HCT116 (cell line): Measurements from ENCODE around the gene DUSP28. TPM values are rescaled to one million over a fixed set of nuclear protein-coding genes. Genes with fewer than 3 reads are reported as not detected.

Experiments
- ATAC-seq: fragments of 200-7000 bp; cut with Tn5 transposase; 2 replicates; pipeline ENCODE4 v1.9.1; 2020; ENCODE audit warnings: mild to moderate bottlenecking, moderate library complexity
- BruUV-seq: library from RNA; stranded (reverse); fragments of 400-500 nt; replicated peaks from 2 replicates; lab custom pipeline; 2021; lab: Mats Ljungman, UMichigan
- CTCF ChIA-PET: fragments of 300-600 bp; sonication (Branson Sonifier 250); formaldehyde crosslinking; loops from one replicate; lab custom pipeline; 2021; ENCODE audit warnings: antibody characterized with exemption; lab: Charles Lee
- POLR2A ChIA-PET: fragments of 300-600, 350-600 bp; sonication (Branson Sonifier 250); formaldehyde crosslinking; loops from one replicate; lab custom pipeline; 2021; ENCODE audit warnings: antibody characterized with exemption; lab: Charles Lee
- RAD21 ChIA-PET, 2 experiments: fragments of 300-600 bp; sonication (Branson Sonifier 250); formaldehyde crosslinking; loops; one replicate each; lab custom pipeline; 2023; ENCODE audit warnings: low total read pairs in 2 of 2; ENCODE audit not compliant: uncharacterized antibody in 2 of 2, unreplicated experiment in 2 of 2, low non-redundant PET in 1 of 2; lab: Charles Lee
- DNase-seq: peaks from one replicate; pipeline ENCODE4 v3.0.0-alpha.2; 2010; ENCODE audit warnings: low read depth, low spot score
- H2AFZ ChIP-seq: fragments of 200-600 bp; shearing (Covaris generic), sonication (generic); 2 replicates; pipeline ENCODE4 v1.6.1; 2017; ENCODE audit warnings: low read depth, mixed run types, mixed read lengths, antibody characterized with exemption, low read length; ENCODE audit not compliant: poor library complexity, severe bottlenecking
- H3K27ac ChIP-seq: 2 replicates; pipeline ENCODE4 v1.5.1; 2012; ENCODE audit warnings: low read depth, low read length
- H3K27me3 ChIP-seq: fragments of 200-600 bp; sonication (generic); 2 replicates; pipeline ENCODE4 v1.6.1; 2016; ENCODE audit warnings: mixed run types, low read length, mixed read lengths; ENCODE audit not compliant: insufficient read depth
- H3K36me3 ChIP-seq, 2 experiments: fragments of 200-500 bp in 1 of 2; fragments of 200-600 bp in 1 of 2; sonication (Bioruptor generic) in 1 of 2; sonication (generic) in 1 of 2; 2 replicates each; pipeline versions ENCODE4 v1.5.1 to v1.6.1; 2014 to 2016; ENCODE audit warnings: low read length in 2 of 2, inconsistent platforms in 1 of 2, mixed read lengths in 1 of 2, mixed run types in 1 of 2; ENCODE audit not compliant: insufficient read depth in 2 of 2, control insufficient read depth in 1 of 2
- H3K4me1 ChIP-seq, 2 experiments: fragments of 200-600 bp in 1 of 2; sonication (generic) in 1 of 2; 2 replicates each; pipeline versions ENCODE4 v1.5.1 to v1.6.1; 2012 to 2017; ENCODE audit warnings: low read length in 2 of 2, inconsistent platforms in 1 of 2, mild to moderate bottlenecking in 1 of 2, mixed read lengths in 1 of 2, mixed run types in 1 of 2, moderate library complexity in 1 of 2; ENCODE audit not compliant: insufficient read depth in 2 of 2, control insufficient read depth in 1 of 2
- H3K4me2 ChIP-seq: fragments of 200-600 bp; sonication (generic); 2 replicates; pipeline ENCODE4 v1.6.1; 2017; ENCODE audit warnings: mixed run types, low read length, mixed read lengths
- H3K4me3 ChIP-seq, 2 experiments: fragments of 200-600 bp in 1 of 2; sonication (generic) in 1 of 2; replicated peaks in 1 of 2; 2 replicates each; pipeline ENCODE4 v1.5.1; 2011 to 2016; ENCODE audit warnings: low read length in 2 of 2, control low read depth in 1 of 2, low read depth in 1 of 2, mild to moderate bottlenecking in 1 of 2, mixed read lengths in 1 of 2, mixed run types in 1 of 2
- H3K79me2 ChIP-seq: fragments of 200-600 bp; sonication (generic); 2 replicates; pipeline ENCODE4 v1.6.1; 2017; ENCODE audit warnings: mild to moderate bottlenecking, mixed run types, low read length, moderate library complexity, mixed read lengths; ENCODE audit not compliant: insufficient read depth
- H3K9ac ChIP-seq: fragments of 200-600 bp; sonication (generic); 2 replicates; pipeline ENCODE4 v1.6.1; 2016; ENCODE audit warnings: low read length, mixed read lengths
- H3K9me2 ChIP-seq: fragments of 200-600 bp; sonication (generic), shearing (Covaris generic); 2 replicates; pipeline ENCODE4 v1.6.1; 2017; ENCODE audit warnings: mixed run types, mild to moderate bottlenecking, moderate library complexity; ENCODE audit not compliant: insufficient read depth
- H3K9me3 ChIP-seq, 2 experiments: fragments of 200-500 bp in 1 of 2; fragments of 200-600 bp in 1 of 2; sonication (Bioruptor generic) in 1 of 2; sonication (generic) in 1 of 2; 2 replicates each; pipeline ENCODE4 v1.6.1; 2014 to 2017; ENCODE audit warnings: low read length in 2 of 2, mixed read lengths in 2 of 2, inconsistent platforms in 1 of 2, low read depth in 1 of 2, mild to moderate bottlenecking in 1 of 2, mixed run types in 1 of 2, moderate library complexity in 1 of 2; ENCODE audit not compliant: control insufficient read depth in 1 of 2, insufficient read depth in 1 of 2
- H4K20me1 ChIP-seq: fragments of 200-600 bp; sonication (generic), shearing (Covaris generic); 2 replicates; pipeline ENCODE4 v1.6.1; 2017; ENCODE audit warnings: mixed run types, mild to moderate bottlenecking, moderate library complexity; ENCODE audit not compliant: insufficient read depth
- CEBPB ChIP-seq: IDR thresholded peaks from 2 replicates; pipeline ENCODE4 v1.6.1; 2012; ENCODE audit warnings: low read depth
- CTCF ChIP-seq, 3 experiments: fragments of 200-600 bp in 1 of 3; sonication (generic) in 1 of 3; IDR thresholded peaks in 2 of 3; conservative IDR thresholded peaks in 1 of 3; 2 replicates each; pipeline ENCODE4 v1.5.1; 2012 to 2017; ENCODE audit warnings: low read depth in 2 of 3, low read length in 2 of 3, antibody characterized with exemption in 1 of 3, borderline replicate concordance in 1 of 3, control low read depth in 1 of 3, mild to moderate bottlenecking in 1 of 3, mixed read lengths in 1 of 3, mixed run types in 1 of 3, moderate library complexity in 1 of 3; ENCODE audit not compliant: insufficient read depth in 1 of 3
- EZH2 ChIP-seq: fragments of 200-600 bp; sonication (generic); IDR thresholded peaks from 2 replicates; pipeline ENCODE4 v1.6.1; 2017; ENCODE audit warnings: antibody characterized with exemption, mixed run types
- EZH2phosphoT487 ChIP-seq: fragments of 200-600 bp; IDR thresholded peaks from 2 replicates; pipeline ENCODE4 v1.6.1; 2018; ENCODE audit warnings: antibody characterized with exemption, borderline replicate concordance
- POLR2A ChIP-seq: IDR thresholded peaks from 2 replicates; pipeline ENCODE4 v1.7.0; 2011; ENCODE audit warnings: borderline replicate concordance; ENCODE audit not compliant: insufficient read depth, insufficient read length; ENCODE audit errors: extremely low read depth
- POLR2AphosphoS5 ChIP-seq: IDR thresholded peaks from 2 replicates; pipeline ENCODE4 v1.6.1; 2011; ENCODE audit warnings: mild to moderate bottlenecking, low read depth, low read length, moderate library complexity
- REST ChIP-seq: IDR thresholded peaks from 2 replicates; pipeline ENCODE4 v1.6.1; 2012; ENCODE audit warnings: low read depth
- SP1 ChIP-seq: IDR thresholded peaks from 2 replicates; pipeline ENCODE4 v1.6.1; 2012; ENCODE audit warnings: low read depth
- SRF ChIP-seq: IDR thresholded peaks from 2 replicates; pipeline ENCODE4 v1.6.1; 2012; ENCODE audit warnings: low read depth
- intact Hi-C: fragments of 100-400 bp; cut with micrococcal nuclease; formaldehyde crosslinking; loops from 2 replicates; pipeline ENCODE4 v1.10.0; 2022
- total RNA-seq: library from RNA; stranded (reverse); gene quantifications from one replicate; pipeline ENCODE4 v1.2.1, GENCODE V29; 2021; ENCODE audit not compliant: unreplicated experiment
- TF ChIP-seq, protein P1 (sequence below): IDR thresholded peaks from 2 replicates; pipeline ENCODE4 v1.6.1; 2012

The DUSP28 gene
- total RNA-seq, 1 experiment from 2014 or later: 5.6 TPM

- Histone ChIP-seq H3K27ac (no peak overlapping the region), H3K4me3 (no peak overlapping the region), H2AFZ (no peak overlapping the region), H3K4me1 (no peaks in the 10 kb centered on the region), H3K4me2 (no peak overlapping the region), H4K20me1 (no peaks in the 10 kb centered on the region), H3K9me2 (no peaks in the 10 kb centered on the region), H3K27me3 (no peaks in the 10 kb centered on the region), H3K36me3 (no peaks in the 10 kb centered on the region; a peak in 3 of 4 replicates), H3K9me3 (no peaks in the 10 kb centered on the region), H3K9ac (no peak overlapping the region), H3K79me2 (no peaks in the 10 kb centered on the region; the same call in 1 of the 2 replicates)
- ChIA-PET POLR2A (no interaction called here), RAD21 (no interaction called here), CTCF (no interaction called here)
- no peak for DNase-seq
- intact Hi-C loops: no loop called here
- BruUV-seq: no TSS peak
- TF ChIP-seq SRF (no peak), CTCF (IDR thresholded peaks at IDR 0.05 in 2 of 3, conservative IDR thresholded peaks at IDR 0.05 in 1 of 3; ENCODE audit: borderline replicate concordance in 1 of 3, insufficient read depth in 1 of 3, low read depth in 2 of 3, low read length in 2 of 3) (peak in 2 of 3 experiments; percentile 44 to 46; a peak in 5 of 6 replicates), CEBPB (no peak)
- ATAC-seq: peak; percentile 87
Observed at GRCh38 chr2:240595381-240596079, 35.4 kb downstream of the DUSP28 start.

- H3K4me3 ChIP-seq: no peak overlapping the region
- intact Hi-C loops: no loop called here
- no peak overlapping the region for H3K4me2 ChIP-seq
- ChIA-PET RAD21 (no interaction called here), CTCF (no interaction called here), POLR2A (no interaction called here)
- no peak overlapping the region for H2AFZ ChIP-seq
- H3K9me3 ChIP-seq: no peaks in the 10 kb centered on the region
- no TSS peak for BruUV-seq
- H3K27me3 ChIP-seq: no peaks in the 10 kb centered on the region
- H3K36me3 ChIP-seq: no peaks in the 10 kb centered on the region; a peak in 2 of 4 replicates
- DNase-seq (no peak), ATAC-seq (no peak)
- H3K9me2 ChIP-seq: no peaks in the 10 kb centered on the region
- no peaks in the 10 kb centered on the region for H3K4me1 ChIP-seq
- no peaks in the 10 kb centered on the region for H3K79me2 ChIP-seq
- no peaks in the 10 kb centered on the region for H4K20me1 ChIP-seq
- no peak overlapping the region for H3K27ac ChIP-seq
- no peak overlapping the region for H3K9ac ChIP-seq
- TF ChIP-seq EZH2 (no peak), EZH2phosphoT487 (no peak), POLR2A (no peak), REST (no peak), POLR2AphosphoS5 (no peak), SP1 (no peak), CEBPB (no peak), CTCF (IDR thresholded peaks at IDR 0.05 in 2 of 3, conservative IDR thresholded peaks at IDR 0.05 in 1 of 3; ENCODE audit: borderline replicate concordance in 1 of 3, insufficient read depth in 1 of 3, low read depth in 2 of 3, low read length in 2 of 3) (no peak)
- TF ChIP-seq, protein P1, sequence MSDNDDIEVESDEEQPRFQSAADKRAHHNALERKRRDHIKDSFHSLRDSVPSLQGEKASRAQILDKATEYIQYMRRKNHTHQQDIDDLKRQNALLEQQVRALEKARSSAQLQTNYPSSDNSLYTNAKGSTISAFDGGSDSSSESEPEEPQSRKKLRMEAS: no peak
Observed at GRCh38 chr2:240596080-240596460, 35.9 kb downstream of the DUSP28 start.
